PFSK-1 (cell line): ENCODE measurements around the gene NCCRP1.

ENCODE experiments used
- FOXP2 ChIP-seq: optimal IDR thresholded peaks from 2 replicates; pipeline ENCODE3; 2011; ENCODE audit warnings: borderline replicate concordance, control low read depth, inconsistent platforms; ENCODE audit not compliant: insufficient read depth; ENCODE audit errors: extremely low read length, extremely low read depth
- POLR2AphosphoS5 ChIP-seq: IDR thresholded peaks from 2 replicates; pipeline ENCODE4 v1.6.1; 2012; ENCODE audit warnings: low read depth, mild to moderate bottlenecking, control low read depth, low read length, moderate library complexity
- REST ChIP-seq, 2 experiments: IDR thresholded peaks; 2 replicates each; pipeline versions ENCODE4 v1.6.1 to v1.8.0; 2011 to 2012; ENCODE audit warnings: low read depth in 2 of 2, low read length in 2 of 2, control low read depth in 1 of 2, inconsistent platforms in 1 of 2, mild to moderate bottlenecking in 1 of 2, moderate library complexity in 1 of 2; ENCODE audit not compliant: insufficient read depth in 1 of 2
- SIN3A ChIP-seq: IDR thresholded peaks from 2 replicates; pipeline ENCODE4 v1.6.1; 2012; ENCODE audit warnings: mild to moderate bottlenecking, low read length, moderate library complexity, borderline replicate concordance; ENCODE audit not compliant: insufficient read depth
- TAF1 ChIP-seq: IDR thresholded peaks from 2 replicates; pipeline ENCODE4 v1.6.1; 2012; ENCODE audit warnings: low read length, control low read depth, borderline replicate concordance; ENCODE audit not compliant: insufficient read depth

NCCRP1 gene

GRCh38 chr19:39160523-39160861 is 36.3 kb upstream of the NCCRP1 start:
- TF ChIP-seq SIN3A: no peak
- no peak for TF ChIP-seq TAF1
- no peak for TF ChIP-seq FOXP2

DNA sequence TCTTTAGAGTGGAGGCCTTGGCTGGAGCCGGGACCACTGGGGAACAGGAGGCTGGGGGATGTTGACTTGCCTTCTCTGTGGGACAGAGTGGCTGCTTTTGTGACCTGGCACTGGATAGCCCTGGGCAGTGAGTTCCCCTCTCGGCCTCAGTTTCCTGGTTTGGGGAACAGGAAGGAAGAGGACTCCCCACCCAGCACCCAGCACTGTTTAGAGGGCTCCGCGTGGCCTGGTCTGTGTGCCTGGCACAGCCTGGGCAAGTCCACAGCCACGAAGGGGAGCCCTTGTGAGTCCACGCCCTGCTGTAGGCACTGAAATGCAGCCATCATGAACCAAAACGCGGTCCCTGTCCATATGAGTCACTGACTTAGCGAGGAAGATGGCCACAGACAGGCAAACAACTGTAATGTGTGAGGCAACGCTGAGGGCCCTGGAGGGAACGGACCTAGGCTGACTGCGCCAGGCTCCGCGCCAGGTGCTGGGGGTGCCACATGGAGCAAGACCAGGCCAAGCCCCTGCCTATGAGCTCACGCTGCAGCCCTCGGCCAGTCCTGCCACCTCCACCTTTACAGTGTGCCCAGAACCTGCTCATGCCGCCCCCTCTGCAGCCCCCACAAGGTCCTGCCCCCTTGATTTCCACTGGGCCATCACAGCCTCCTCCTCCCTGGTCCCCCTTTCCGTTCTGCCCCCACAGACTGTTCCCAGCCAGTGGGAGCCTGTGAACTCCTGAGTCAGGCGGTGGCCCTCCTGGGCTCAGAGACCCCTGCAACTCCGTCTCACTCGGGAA is 35.7 kb upstream of the NCCRP1 start:
- TF ChIP-seq FOXP2: no peak
- no peak for TF ChIP-seq SIN3A
- no peak for TF ChIP-seq REST (IDR thresholded peaks at IDR 0.05; ENCODE audit: insufficient read depth in 1 of 2, low read depth in 2 of 2, low read length in 2 of 2)
- no peak for TF ChIP-seq TAF1
- TF ChIP-seq POLR2AphosphoS5: no peak

DNA sequence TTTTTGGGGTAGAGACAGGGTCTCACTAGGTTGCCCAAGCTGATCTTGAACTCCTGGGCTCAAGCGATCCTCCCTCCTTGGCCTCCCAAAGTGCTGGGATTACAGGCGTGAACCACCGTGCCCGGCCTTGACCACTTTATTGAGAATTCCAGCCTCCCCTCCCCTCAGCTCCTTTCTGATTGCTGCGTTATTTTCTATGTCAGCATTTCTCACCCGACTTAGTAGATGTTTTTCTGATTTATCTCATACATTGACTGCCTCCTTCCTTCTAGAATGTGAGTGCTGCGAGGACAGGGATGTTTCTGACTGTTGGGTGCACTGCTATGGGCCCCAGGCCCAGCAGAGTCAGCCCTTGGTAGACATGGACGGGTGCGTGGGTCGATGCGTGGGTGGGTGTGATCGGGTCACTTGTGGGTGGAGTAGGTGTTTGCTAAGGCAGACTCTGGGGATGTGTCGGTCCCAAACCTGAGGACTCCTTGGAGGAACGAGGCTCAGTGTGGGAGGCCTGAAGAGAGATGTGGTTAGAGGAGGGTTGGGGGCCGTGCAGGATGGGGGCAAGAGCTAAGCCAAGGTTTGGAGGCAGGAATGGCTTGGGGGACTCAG is 34.2 kb upstream of the NCCRP1 start:
- TF ChIP-seq POLR2AphosphoS5 (no peak), FOXP2 (no peak), SIN3A (no peak)

GRCh38 chr19:39163621-39164020 is 33.1 kb upstream of the NCCRP1 start:
- no peak for TF ChIP-seq SIN3A
- no peak for TF ChIP-seq POLR2AphosphoS5
- no peak for TF ChIP-seq FOXP2
- TF ChIP-seq TAF1: no peak

GRCh38 chr19:39164289-39164688 is 32.5 kb upstream of the NCCRP1 start:
- no peak for TF ChIP-seq TAF1
- TF ChIP-seq REST (IDR thresholded peaks at IDR 0.05; ENCODE audit: insufficient read depth in 1 of 2, low read depth in 2 of 2, low read length in 2 of 2): no peak
- no peak for TF ChIP-seq SIN3A
- TF ChIP-seq FOXP2: no peak
- TF ChIP-seq POLR2AphosphoS5: no peak

DNA sequence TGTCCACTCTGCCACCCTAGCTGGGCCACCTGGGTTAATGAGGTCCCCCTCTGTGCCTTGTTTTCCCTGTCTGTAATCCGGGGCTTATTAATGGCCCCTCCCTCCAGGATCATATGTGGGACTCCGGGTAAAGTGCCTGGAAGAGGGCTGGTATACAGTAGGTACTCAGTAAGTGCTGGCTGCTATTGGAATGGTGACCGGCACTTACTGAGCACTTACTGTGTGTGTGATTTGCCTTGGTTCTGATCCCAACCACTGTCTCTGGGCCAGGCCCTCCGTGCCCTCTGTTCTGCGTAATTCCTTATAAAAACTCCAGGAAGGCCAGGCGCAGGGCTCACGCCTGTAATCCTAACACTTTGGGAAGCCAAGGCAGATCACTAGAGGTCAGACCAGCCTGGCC is 30.9 kb upstream of the NCCRP1 start:
- TF ChIP-seq REST (IDR thresholded peaks at IDR 0.05; ENCODE audit: insufficient read depth in 1 of 2, low read depth in 2 of 2, low read length in 2 of 2) (no peak), TAF1 (no peak)
